DOHH2 (cell line): Measurements from ENCODE around the gene KRT33B.

Experiments
- H3F3A ChIP-seq: fragments of 200-600 bp; sonication (generic), shearing (Covaris generic); 2 replicates; pipeline ENCODE4 v1.6.0; 2016; ENCODE audit warnings: antibody characterized with exemption, mild to moderate bottlenecking; ENCODE audit not compliant: control insufficient read depth, insufficient read depth
- H3K27ac ChIP-seq: fragments of 200-600 bp; sonication (generic); 2 replicates; pipeline ENCODE4 v1.5.1; 2014; ENCODE audit warnings: low read depth, mild to moderate bottlenecking, low read length, moderate library complexity
- H3K27me3 ChIP-seq: fragments of 200-600 bp; sonication (generic); 2 replicates; pipeline ENCODE4 v1.6.1; 2014; ENCODE audit warnings: mild to moderate bottlenecking, low read length, mixed read lengths; ENCODE audit not compliant: control insufficient read depth
- H3K36me3 ChIP-seq: fragments of 200-600 bp; sonication (generic); 2 replicates; pipeline ENCODE4 v1.6.1; 2014; ENCODE audit warnings: mild to moderate bottlenecking, low read length, moderate library complexity, mixed read lengths; ENCODE audit not compliant: control insufficient read depth
- H3K4me1 ChIP-seq: fragments of 200-600 bp; sonication (generic); 2 replicates; pipeline ENCODE4 v1.6.1; 2014; ENCODE audit warnings: mild to moderate bottlenecking, low read length, mixed read lengths; ENCODE audit not compliant: control insufficient read depth
- H3K4me2 ChIP-seq: fragments of 200-600 bp; sonication (generic); 2 replicates; pipeline ENCODE4 v1.6.0; 2014; ENCODE audit warnings: mild to moderate bottlenecking, low read length, moderate library complexity
- H3K4me3 ChIP-seq: fragments of 200-600 bp; sonication (generic); 2 replicates; pipeline ENCODE4 v1.5.1; 2014; ENCODE audit warnings: mild to moderate bottlenecking, low read length, mixed read lengths
- H3K79me2 ChIP-seq: fragments of 200-600 bp; sonication (generic); 2 replicates; pipeline ENCODE4 v1.6.1; 2014; ENCODE audit warnings: mild to moderate bottlenecking, low read length, mixed read lengths; ENCODE audit not compliant: control insufficient read depth
- H3K9me2 ChIP-seq: fragments of 200-600 bp; sonication (generic); replicated peaks from 2 replicates; pipeline ENCODE4 v1.6.1; 2014; ENCODE audit warnings: mild to moderate bottlenecking, low read length, mixed read lengths; ENCODE audit not compliant: control insufficient read depth
- H3K9me3 ChIP-seq: fragments of 200-600 bp; sonication (generic); 2 replicates; pipeline ENCODE4 v1.6.1; 2014; ENCODE audit warnings: antibody characterized with exemption, low read length, mixed read lengths; ENCODE audit not compliant: control insufficient read depth, insufficient read depth
- H4K20me1 ChIP-seq: fragments of 200-600 bp; sonication (generic); 2 replicates; pipeline ENCODE4 v1.6.0; 2014; ENCODE audit warnings: low read depth, mild to moderate bottlenecking, antibody characterized with exemption, low read length, moderate library complexity; ENCODE audit not compliant: control insufficient read depth, insufficient read depth
- EZH2phosphoT487 ChIP-seq: fragments of 200-600 bp; sonication (generic); IDR thresholded peaks from 2 replicates; pipeline ENCODE4 v1.6.1; 2017; ENCODE audit warnings: borderline replicate concordance, mild to moderate bottlenecking, antibody characterized with exemption, low read length, moderate library complexity, mixed read lengths
- TF ChIP-seq, protein P1 (sequence below): fragments of 200-600 bp; sonication (generic); IDR thresholded peaks from one replicate; pipeline ENCODE4 v1.5.1; 2014; ENCODE audit warnings: antibody characterized with exemption, mild to moderate bottlenecking, low read depth, low read length; ENCODE audit not compliant: poor library complexity, severe bottlenecking

KRT33B gene

DNA sequence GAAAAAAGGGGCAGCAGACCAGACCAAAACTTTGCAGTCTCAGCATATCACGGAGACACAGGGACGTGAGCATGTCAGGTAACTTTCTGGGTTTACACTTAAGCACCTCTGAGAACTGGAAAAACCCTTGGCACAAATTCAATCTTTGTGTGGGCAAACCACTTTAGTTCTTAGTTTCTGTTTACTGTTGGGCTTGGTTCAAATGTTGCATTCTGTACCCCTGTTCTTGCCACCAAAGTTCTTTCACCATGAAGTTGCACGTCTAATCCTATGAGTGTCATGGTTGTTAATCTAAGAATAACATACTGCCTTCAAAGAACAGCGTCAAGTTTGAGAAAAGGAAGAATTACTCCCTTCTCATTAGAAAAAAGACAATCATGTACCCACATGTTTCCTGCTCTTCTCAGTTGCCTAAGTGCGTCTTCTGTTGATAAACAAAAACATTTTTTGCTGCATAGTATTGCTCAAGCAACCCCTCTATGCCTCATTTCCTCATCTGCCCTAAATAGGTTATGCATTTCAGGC, 30.6 kb downstream of the KRT33B start:
- no peaks in the 10 kb centered on the region for H3K9me2 ChIP-seq
- no peak overlapping the region for H3K4me3 ChIP-seq
- H3K36me3 ChIP-seq: no peaks in the 10 kb centered on the region
- H3K4me1 ChIP-seq: peaks cover 21% of the 10 kb centered on the region
- TF ChIP-seq, protein P1, sequence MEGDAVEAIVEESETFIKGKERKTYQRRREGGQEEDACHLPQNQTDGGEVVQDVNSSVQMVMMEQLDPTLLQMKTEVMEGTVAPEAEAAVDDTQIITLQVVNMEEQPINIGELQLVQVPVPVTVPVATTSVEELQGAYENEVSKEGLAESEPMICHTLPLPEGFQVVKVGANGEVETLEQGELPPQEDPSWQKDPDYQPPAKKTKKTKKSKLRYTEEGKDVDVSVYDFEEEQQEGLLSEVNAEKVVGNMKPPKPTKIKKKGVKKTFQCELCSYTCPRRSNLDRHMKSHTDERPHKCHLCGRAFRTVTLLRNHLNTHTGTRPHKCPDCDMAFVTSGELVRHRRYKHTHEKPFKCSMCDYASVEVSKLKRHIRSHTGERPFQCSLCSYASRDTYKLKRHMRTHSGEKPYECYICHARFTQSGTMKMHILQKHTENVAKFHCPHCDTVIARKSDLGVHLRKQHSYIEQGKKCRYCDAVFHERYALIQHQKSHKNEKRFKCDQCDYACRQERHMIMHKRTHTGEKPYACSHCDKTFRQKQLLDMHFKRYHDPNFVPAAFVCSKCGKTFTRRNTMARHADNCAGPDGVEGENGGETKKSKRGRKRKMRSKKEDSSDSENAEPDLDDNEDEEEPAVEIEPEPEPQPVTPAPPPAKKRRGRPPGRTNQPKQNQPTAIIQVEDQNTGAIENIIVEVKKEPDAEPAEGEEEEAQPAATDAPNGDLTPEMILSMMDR: no peak
- TF ChIP-seq EZH2phosphoT487: no peak
- no peaks in the 10 kb centered on the region for H4K20me1 ChIP-seq
- H3K27ac ChIP-seq: no peak overlapping the region
- H3K9me3 ChIP-seq: 0 out of 2 replicates have a peak, but pooled peaks cover 3% of the 10 kb centered on the region
- no peaks in the 10 kb centered on the region for H3K27me3 ChIP-seq
- no peaks in the 10 kb centered on the region for H3F3A ChIP-seq
- H3K4me2 ChIP-seq: no peak overlapping the region
- H3K79me2 ChIP-seq: no peaks in the 10 kb centered on the region

DNA sequence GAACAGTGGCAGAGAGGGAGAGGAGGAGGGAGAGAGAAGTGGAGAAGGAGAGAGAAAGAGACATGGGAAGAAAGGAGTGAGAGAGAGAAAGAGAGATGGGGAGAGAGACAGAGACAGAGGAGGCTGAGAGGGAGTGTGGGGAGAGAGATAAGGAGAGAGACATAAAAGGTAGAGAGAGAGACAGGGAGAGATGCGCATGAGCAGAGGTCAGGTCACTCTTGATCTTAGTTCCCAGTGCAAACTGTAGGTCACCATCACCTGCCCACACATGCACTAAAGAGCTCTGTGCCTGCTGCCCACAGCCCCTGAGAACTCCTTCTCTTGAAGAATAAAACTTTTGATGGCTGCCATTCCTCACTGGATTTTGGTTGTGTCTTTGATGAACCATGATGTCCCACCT, 33.9 kb downstream of the KRT33B start:
- Histone ChIP-seq H3F3A (no peaks in the 10 kb centered on the region), H3K36me3 (no peaks in the 10 kb centered on the region), H3K79me2 (no peaks in the 10 kb centered on the region), H3K9me3 (no peaks in the 10 kb centered on the region), H3K4me1 (peaks cover 20% of the 10 kb centered on the region), H4K20me1 (no peaks in the 10 kb centered on the region), H3K4me3 (no peak overlapping the region), H3K27ac (no peak overlapping the region), H3K27me3 (no peaks in the 10 kb centered on the region), H3K4me2 (no peak overlapping the region), H3K9me2 (no peaks in the 10 kb centered on the region)
- no peak for TF ChIP-seq EZH2phosphoT487
- TF ChIP-seq, protein P1: no peak

DNA sequence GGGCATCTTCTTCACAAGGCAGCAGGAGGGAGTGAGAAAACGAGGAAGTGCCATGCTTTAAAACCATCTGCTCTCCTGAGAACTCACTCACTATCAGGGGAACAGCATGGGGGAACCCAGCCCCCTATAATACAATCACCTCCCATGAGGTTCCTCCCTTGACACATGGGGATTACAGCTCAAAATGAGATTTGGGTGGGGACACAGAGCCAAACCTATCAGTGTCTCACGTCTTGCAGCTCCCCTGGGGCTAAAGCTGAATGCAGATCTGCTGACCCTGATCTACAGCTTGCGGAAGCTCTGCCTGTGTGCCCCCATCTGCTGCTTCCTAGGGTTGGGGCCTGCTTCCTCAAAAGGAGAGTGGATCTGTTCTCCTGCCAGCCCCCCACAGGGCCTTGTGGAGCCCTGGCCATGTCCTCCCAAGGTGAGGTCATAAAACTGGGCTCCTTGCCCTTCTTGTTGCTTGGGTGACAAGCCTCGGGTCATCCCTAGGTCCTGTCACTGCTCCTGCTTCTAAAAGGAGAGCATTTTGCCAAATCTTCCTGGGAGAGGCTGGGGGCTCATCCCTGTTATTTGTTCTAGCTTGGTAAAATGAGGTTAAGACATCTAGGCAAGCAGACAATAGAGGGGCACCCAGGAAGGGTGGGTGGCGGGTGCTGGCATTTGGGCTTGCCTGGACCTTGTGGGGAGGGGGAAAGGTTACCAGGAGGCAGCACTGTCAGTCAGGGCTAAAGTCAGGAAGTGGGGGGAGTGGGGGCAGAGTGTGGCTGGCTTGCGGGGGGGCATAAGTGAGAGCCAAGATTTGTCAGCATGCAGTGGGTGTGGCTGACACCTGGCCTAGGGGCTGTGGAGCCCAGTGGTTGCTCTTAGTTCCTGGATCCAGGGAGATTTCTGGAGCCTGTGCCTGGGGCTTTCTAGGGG, 35.0 kb downstream of the KRT33B start:
- no peaks in the 10 kb centered on the region for H3K27me3 ChIP-seq
- TF ChIP-seq, protein P1: no peak
- no peak for TF ChIP-seq EZH2phosphoT487
- H3K9me3 ChIP-seq: no peaks in the 10 kb centered on the region
- no peak overlapping the region for H3K4me2 ChIP-seq
- no peaks in the 10 kb centered on the region for H4K20me1 ChIP-seq
- no peaks in the 10 kb centered on the region for H3K79me2 ChIP-seq
- no peaks in the 10 kb centered on the region for H3K9me2 ChIP-seq
- H3K36me3 ChIP-seq: no peaks in the 10 kb centered on the region
- H3K27ac ChIP-seq: no peak overlapping the region
- peaks cover 9% of the 10 kb centered on the region for H3K4me1 ChIP-seq
- no peaks in the 10 kb centered on the region for H3F3A ChIP-seq
- H3K4me3 ChIP-seq: no peak overlapping the region
